GM19240 (cell line): Measurements from ENCODE around the gene DNAJC22.
A peak's percentile ranks its signal among the peaks of the same experiment; 100 is the strongest.
"Not testable (repeated sequence)": the region's sequence is repeated elsewhere in the genome, so short reads cannot be mapped to it uniquely, and the experiment has no call there.

Source experiments
- DNase-seq: peaks from one replicate; pipeline ENCODE4 v3.0.0; 2011; ENCODE audit warnings: low spot score; ENCODE audit not compliant: insufficient read length

Gene DNAJC22

GRCh38 chr12:49331380-49332222, 15.1 kb upstream of the DNAJC22 start:
- no peak for DNase-seq

GRCh38 chr12:49332441-49332861, 14.2 kb upstream of the DNAJC22 start:
- no peak for DNase-seq

- DNase-seq = no peak
Measured at GRCh38 chr12:49332891-49333371, 13.8 kb upstream of the DNAJC22 start.

GRCh38 chr12:49333778-49334177, 12.9 kb upstream of the DNAJC22 start:
- not testable (repeated sequence) for DNase-seq

GRCh38 chr12:49334226-49334625, 12.5 kb upstream of the DNAJC22 start:
- no peak for DNase-seq

DNA sequence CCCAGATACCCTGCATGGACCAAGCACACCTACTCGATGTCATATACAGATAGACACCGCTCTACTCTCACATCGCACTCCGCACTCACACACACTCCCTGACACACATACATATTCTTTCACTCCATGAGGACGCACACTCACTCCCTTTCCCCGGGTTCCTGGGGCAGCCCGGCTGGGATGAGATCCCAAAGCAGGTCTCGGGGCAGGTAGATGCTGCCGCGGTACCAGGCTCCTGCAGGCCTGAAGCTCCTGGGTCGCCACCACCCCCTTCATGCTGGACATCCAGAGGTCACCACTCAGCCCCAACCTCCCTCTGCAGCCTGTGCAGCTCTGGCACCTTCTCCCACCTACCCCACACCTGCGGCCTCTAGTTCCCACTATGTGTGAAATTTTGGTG, 12.0 kb upstream of the DNAJC22 start:
- DNase-seq = no peak

DNA sequence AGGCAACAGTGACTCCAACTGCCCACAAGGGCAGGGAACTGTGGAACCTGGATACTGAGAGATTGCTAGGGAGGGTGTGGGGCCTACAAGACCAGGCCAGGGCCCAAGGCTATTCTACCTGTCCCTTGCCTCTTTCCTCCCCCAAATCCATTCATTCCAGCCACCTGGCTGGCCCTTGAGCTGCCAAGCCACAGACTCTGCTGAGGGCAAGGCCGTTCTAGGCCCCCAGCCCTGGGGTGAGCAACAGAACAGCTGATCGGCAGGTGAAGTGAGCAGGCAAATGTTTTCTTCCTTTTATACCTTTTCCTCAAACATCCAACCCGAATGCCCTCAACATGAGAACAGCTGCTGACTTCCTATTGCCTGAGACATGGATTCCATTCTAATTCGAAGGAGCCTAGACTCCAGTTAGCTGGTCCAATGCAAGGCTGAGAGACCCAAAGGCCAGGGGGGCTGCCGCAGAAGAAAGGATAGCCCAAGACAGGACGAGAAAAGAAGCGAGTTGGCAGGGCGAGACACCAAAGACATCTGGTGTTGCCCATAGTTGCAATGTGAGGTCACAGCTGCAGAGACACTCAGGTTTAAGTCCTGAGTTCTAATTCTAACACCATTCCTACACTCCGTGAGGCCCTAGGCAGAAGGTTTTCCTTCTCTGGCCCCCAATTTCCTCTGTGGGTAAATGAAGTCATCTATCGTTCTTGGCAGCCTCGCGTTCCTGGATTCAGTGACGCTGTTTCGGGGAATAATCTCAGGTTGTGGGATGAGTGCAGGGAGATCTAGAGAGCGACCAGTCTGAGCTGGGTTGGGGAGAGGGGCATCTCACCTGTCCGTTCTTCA, 11.4 kb upstream of the DNAJC22 start:
- DNase-seq = no peak

- DNase-seq = no peak
Measured at GRCh38 chr12:49335955-49336644, 10.6 kb upstream of the DNAJC22 start.

DNA sequence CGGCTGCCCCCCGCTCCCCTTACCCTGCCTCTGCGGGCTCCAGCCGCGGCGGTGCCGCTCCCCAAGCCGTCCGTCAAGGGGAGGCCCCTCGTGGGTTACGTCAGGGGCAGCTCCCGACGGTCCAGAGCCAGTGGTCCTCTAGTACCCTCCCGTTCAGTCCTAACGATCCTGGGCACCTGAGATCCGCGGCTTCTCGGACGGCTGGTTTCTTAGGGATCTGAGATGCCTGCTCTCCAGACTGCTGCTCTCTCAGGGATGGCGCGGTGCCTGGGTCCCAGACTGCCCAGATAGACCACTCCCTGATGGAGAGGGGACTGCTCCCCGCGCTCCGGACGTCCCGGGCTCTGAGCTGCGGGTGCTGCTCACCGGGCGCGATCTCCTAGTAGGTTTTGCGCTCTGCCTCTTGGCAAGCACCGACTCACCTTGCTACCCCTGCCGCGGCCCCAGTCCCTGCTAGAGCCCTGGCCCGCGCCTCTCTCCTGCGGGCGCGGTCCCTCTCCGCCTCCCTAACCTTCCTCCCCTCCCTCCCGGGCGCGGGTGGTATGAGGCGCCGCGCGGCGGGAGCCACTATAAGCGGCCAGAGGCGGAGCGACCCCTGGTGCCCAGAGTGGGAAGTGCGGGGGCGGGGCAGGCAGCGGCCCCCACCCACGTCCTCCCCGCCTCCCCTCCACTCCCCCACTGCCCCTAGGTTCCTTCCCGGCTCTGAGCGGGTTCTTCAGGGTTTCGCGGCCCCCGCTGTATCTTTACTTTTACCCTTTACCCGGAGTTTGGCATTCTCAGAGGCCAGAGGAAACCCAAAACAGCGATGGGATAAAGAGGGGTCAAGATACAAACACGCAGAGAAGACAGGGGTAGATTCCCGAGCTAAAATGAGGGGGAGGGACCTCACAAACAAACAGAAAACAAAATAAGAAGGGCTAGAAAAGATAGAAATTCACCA, 9.8 kb upstream of the DNAJC22 start, which contains the start of gene C1QL4:
TSS of gene C1QL4 (minus strand) at position 544 of the 940 bp plus-strand sequence. CDS start 711 bp downstream, outside the sequence.
- peak; percentile 83 for DNase-seq

- DNase-seq = no peak
Measured at GRCh38 chr12:49338830-49339463, 7.7 kb upstream of the DNAJC22 start.

- DNase-seq = no peak
Measured at GRCh38 chr12:49339464-49339861, 7.2 kb upstream of the DNAJC22 start.

DNA sequence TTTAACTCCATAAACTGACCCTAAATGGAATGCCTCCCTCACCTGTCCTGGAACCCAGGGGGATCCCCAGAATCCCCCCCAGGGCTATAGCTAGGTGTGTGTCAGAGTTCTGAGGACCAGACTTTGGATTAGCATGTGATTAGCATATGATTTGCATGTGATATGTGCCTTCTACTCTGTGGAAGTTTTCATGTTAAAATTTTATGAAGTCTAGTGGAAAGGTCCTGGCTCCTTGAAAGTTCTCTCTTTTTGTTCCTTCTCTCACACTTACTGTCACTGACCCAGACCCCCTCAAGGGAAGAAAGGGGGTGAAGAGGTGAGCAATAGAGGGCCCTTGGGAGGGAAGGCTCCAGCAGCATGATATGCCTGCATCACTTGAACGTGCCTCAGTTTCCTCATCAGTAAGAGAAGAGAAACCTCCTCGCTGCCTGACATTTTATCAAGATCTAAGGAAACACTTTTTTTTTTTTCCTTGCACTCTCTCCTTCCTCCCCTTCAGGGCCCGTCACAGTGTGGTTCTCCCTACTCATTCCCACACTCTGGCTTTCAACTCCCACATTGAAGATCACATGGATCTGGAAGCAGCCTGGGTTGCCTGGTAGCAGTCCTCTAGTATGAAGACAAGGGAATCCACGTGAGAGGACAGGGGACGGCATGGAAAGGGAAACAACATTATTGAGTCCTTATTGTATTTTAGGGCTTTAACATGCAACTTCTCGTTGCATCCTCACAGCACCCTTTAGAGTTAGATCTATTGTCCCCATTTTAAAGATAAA, 6.4 kb upstream of the DNAJC22 start:
- DNase-seq = no peak

- DNase-seq = no peak
Measured at GRCh38 chr12:49340971-49341776, 5.5 kb upstream of the DNAJC22 start.

DNA sequence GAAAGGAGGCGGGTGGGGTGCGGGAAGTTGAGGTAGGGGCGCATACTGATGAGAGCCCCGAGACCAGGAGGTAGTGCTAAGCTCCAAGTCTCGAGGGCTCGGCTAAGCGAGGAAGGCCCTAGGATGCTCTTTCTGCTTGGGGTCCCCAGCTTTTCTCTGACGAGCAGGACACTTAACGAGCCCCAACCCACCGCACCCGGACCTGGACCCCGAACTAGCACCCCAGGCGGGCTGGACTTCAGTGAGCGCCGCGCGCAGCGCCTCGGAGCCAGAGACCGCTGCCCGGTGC, 5.0 kb upstream of the DNAJC22 start:
- no peak for DNase-seq

GRCh38 chr12:49342066-49342913, 4.4 kb upstream of the DNAJC22 start:
- DNase-seq = peak; percentile 78

DNA sequence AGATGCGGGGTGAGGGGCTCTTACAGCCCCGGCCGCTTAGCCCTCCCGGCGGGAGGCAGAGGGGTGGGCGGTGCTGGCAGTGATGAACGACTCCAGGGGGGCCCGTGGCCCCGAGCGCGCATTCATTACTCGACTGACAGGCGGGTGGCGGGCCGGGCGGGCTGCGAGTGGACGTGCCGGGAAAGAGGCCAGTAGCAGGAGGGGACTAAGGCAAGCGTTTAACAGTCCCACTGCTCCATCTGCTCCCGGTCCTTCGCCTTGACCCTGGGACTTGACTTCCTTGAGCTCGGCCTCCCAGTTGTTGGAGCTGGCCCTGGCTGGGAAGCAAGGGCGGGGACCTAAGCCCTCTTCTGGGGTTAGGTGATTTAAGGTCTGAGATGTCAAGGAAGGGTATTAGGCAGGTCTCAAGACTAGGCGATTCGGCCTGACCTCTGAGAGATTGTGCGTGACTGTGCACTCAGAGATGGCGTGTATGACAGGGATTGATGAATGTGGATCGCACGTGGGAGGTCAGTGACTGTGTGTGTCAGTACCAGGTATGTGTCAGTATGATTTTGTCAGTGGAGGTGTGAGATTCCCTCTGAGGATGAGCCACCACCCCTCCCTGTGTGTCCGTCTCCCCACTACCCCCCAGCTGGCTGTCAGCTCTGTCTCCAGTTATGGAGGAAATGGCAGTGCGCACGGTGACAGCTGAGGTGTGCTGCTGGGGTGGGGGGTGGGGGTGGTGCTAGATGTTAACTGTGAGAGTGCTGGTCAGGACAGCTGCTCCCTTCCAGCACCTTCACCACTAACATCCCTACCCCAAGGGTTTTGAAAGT, 3.6 kb upstream of the DNAJC22 start:
- DNase-seq = no peak
